ENCODE measurements around the gene CHCHD6.

CHCHD6 gene

GRCh38 chr3:126951561-126951960 is 247.5 kb downstream of the CHCHD6 start:
- no peak for DNase-seq

GRCh38 chr3:126952261-126952982 is 248.4 kb downstream of the CHCHD6 start:
- no peak for DNase-seq

GRCh38 chr3:126952983-126953660 is 249.1 kb downstream of the CHCHD6 start:
- DNase-seq: no peak

- DNase-seq: no peak
Measured at GRCh38 chr3:126954141-126954842, 250.3 kb downstream of the CHCHD6 start.

GRCh38 chr3:126955004-126955790 is 251.2 kb downstream of the CHCHD6 start:
- no peak for DNase-seq

- no peak for DNase-seq
Measured at GRCh38 chr3:126956361-126956760, 252.3 kb downstream of the CHCHD6 start.

- DNase-seq: no peak
Measured at GRCh38 chr3:126956866-126957650, 253.0 kb downstream of the CHCHD6 start.

GRCh38 chr3:126957776-126958637 is 254.0 kb downstream of the CHCHD6 start:
- no peak for DNase-seq

- no peak for DNase-seq
Measured at GRCh38 chr3:126958638-126959085, 254.6 kb downstream of the CHCHD6 start.

- DNase-seq: no peak
Measured at GRCh38 chr3:126959136-126959920, 255.3 kb downstream of the CHCHD6 start.

- no peak for DNase-seq
Measured at GRCh38 chr3:126959921-126960603, 256.0 kb downstream of the CHCHD6 start.

- DNase-seq: no peak
Measured at GRCh38 chr3:126960604-126960995, 256.6 kb downstream of the CHCHD6 start.

- no peak for DNase-seq
Measured at GRCh38 chr3:126961191-126961790, 257.3 kb downstream of the CHCHD6 start.

- DNase-seq: no peak
Measured at GRCh38 chr3:126961791-126962461, 257.9 kb downstream of the CHCHD6 start.

- DNase-seq: no peak
Measured at GRCh38 chr3:126962756-126963155, 258.7 kb downstream of the CHCHD6 start.

GRCh38 chr3:126963261-126964190 is 259.5 kb downstream of the CHCHD6 start:
- no peak for DNase-seq

- no peak for DNase-seq
Measured at GRCh38 chr3:126964261-126964660, 260.2 kb downstream of the CHCHD6 start.

Data from SW 1271 (cell line).